HUES64 (cell line): Measurements from ENCODE around the gene PTPRD.

Experiments
- H3K27ac ChIP-seq: 2 replicates; pipeline ENCODE4 v1.7.0; 2013; ENCODE audit warnings: low read depth, low read length, inconsistent platforms
- H3K27me3 ChIP-seq: 2 replicates; pipeline ENCODE4 v1.6.1; 2013; ENCODE audit warnings: mild to moderate bottlenecking, low read length; ENCODE audit not compliant: insufficient read depth
- H3K36me3 ChIP-seq: 2 replicates; pipeline ENCODE4 v1.6.1; 2013; ENCODE audit warnings: mild to moderate bottlenecking, low read length; ENCODE audit not compliant: insufficient read depth
- H3K4me1 ChIP-seq: 2 replicates; pipeline ENCODE4 v1.6.1; 2013; ENCODE audit warnings: mild to moderate bottlenecking, low read length, moderate library complexity; ENCODE audit not compliant: insufficient read depth
- H3K4me3 ChIP-seq: 2 replicates; pipeline ENCODE4 v1.5.1; 2013; ENCODE audit warnings: mild to moderate bottlenecking, low read length, moderate library complexity
- H3K9ac ChIP-seq: 2 replicates; pipeline ENCODE4 v1.6.1; 2013; ENCODE audit warnings: mild to moderate bottlenecking, low read depth, low read length
- H3K9me3 ChIP-seq: 2 replicates; pipeline ENCODE4 v1.6.1; 2013; ENCODE audit warnings: low read depth, low read length; ENCODE audit not compliant: insufficient read depth
- WGBS: fragments of 150-250, 120-280 bp; methylation state at CpG from one replicate; pipeline ENCODE4 v1.1.7; 2013; ENCODE audit warnings: missing lambda C conversion rate; 5-methylcytosine and 5-hydroxymethylcytosine counted together

The PTPRD gene

GRCh38 chr9:9223175-9223574 is 1389.6 kb downstream of the PTPRD start:
- Histone ChIP-seq H3K27ac (no peak overlapping the region), H3K9ac (no peak overlapping the region), H3K4me3 (no peak overlapping the region), H3K27me3 (no peaks in the 10 kb centered on the region), H3K4me1 (no peaks in the 10 kb centered on the region), H3K36me3 (no peaks in the 10 kb centered on the region), H3K9me3 (no peaks in the 10 kb centered on the region)

GRCh38 chr9:9222730-9223129 is 1390.1 kb downstream of the PTPRD start:
- H3K9ac ChIP-seq = no peak overlapping the region
- H3K27me3 ChIP-seq = no peaks in the 10 kb centered on the region
- no peaks in the 10 kb centered on the region for H3K9me3 ChIP-seq
- WGBS = no CpG with 5 or more reads among the region's 1 CpG
- no peaks in the 10 kb centered on the region for H3K4me1 ChIP-seq
- no peaks in the 10 kb centered on the region for H3K36me3 ChIP-seq
- no peak overlapping the region for H3K27ac ChIP-seq
- no peak overlapping the region for H3K4me3 ChIP-seq

GRCh38 chr9:9216934-9217333 is 1395.9 kb downstream of the PTPRD start:
- Histone ChIP-seq H3K27ac (no peak overlapping the region), H3K36me3 (no peaks in the 10 kb centered on the region), H3K9me3 (no peaks in the 10 kb centered on the region), H3K4me1 (peaks cover 10% of the 10 kb centered on the region), H3K27me3 (no peaks in the 10 kb centered on the region), H3K9ac (no peak overlapping the region), H3K4me3 (no peak overlapping the region)
- no CpG with 5 or more reads among the region's 2 CpGs for WGBS

GRCh38 chr9:9215050-9215449 is 1397.8 kb downstream of the PTPRD start:
- WGBS = 88% methylated on average over 2 of the region's 2 CpGs
- Histone ChIP-seq H3K27ac (no peak overlapping the region), H3K4me1 (peaks cover 10% of the 10 kb centered on the region), H3K4me3 (no peak overlapping the region), H3K9ac (no peak overlapping the region), H3K9me3 (no peaks in the 10 kb centered on the region), H3K27me3 (no peaks in the 10 kb centered on the region), H3K36me3 (no peaks in the 10 kb centered on the region)

GRCh38 chr9:9214066-9214465 is 1398.7 kb downstream of the PTPRD start:
- Histone ChIP-seq H3K4me3 (no peak overlapping the region), H3K4me1 (peaks cover 10% of the 10 kb centered on the region), H3K9me3 (no peaks in the 10 kb centered on the region), H3K27ac (no peak overlapping the region), H3K36me3 (no peaks in the 10 kb centered on the region), H3K9ac (no peak overlapping the region), H3K27me3 (no peaks in the 10 kb centered on the region)
- 87% methylated on average over 6 of the region's 6 CpGs for WGBS

GRCh38 chr9:9212963-9213362 is 1399.8 kb downstream of the PTPRD start:
- H3K36me3 ChIP-seq = no peaks in the 10 kb centered on the region
- H3K27ac ChIP-seq = no peak overlapping the region
- H3K4me1 ChIP-seq = peaks cover 10% of the 10 kb centered on the region
- WGBS = 93% methylated on average over 3 of the region's 3 CpGs
- H3K9ac ChIP-seq = no peak overlapping the region
- H3K9me3 ChIP-seq = no peaks in the 10 kb centered on the region
- H3K27me3 ChIP-seq = no peaks in the 10 kb centered on the region
- no peak overlapping the region for H3K4me3 ChIP-seq

- no peak overlapping the region for H3K4me3 ChIP-seq
- H3K27ac ChIP-seq = no peak overlapping the region
- H3K9ac ChIP-seq = no peak overlapping the region
- no peaks in the 10 kb centered on the region for H3K9me3 ChIP-seq
- no CpG with 5 or more reads among the region's 1 CpG for WGBS
- H3K36me3 ChIP-seq = no peaks in the 10 kb centered on the region
- no peaks in the 10 kb centered on the region for H3K27me3 ChIP-seq
- H3K4me1 ChIP-seq = no peaks in the 10 kb centered on the region
Observed at GRCh38 chr9:9202276-9202675, 1410.5 kb downstream of the PTPRD start.

GRCh38 chr9:9186086-9186485 is 1426.7 kb downstream of the PTPRD start:
- H3K36me3 ChIP-seq = no peaks in the 10 kb centered on the region
- H3K4me1 ChIP-seq = no peaks in the 10 kb centered on the region
- H3K9ac ChIP-seq = no peak overlapping the region
- 47% methylated on average over 1 of the region's 1 CpG for WGBS
- H3K4me3 ChIP-seq = no peak overlapping the region
- no peaks in the 10 kb centered on the region for H3K27me3 ChIP-seq
- no peaks in the 10 kb centered on the region for H3K9me3 ChIP-seq
- no peak overlapping the region for H3K27ac ChIP-seq

- WGBS = 96% methylated on average over 1 of the region's 2 CpGs
- H3K27me3 ChIP-seq = no peaks in the 10 kb centered on the region
Observed at GRCh38 chr9:9182431-9182830, 1430.4 kb downstream of the PTPRD start.

GRCh38 chr9:9177081-9177480 is 1435.7 kb downstream of the PTPRD start:
- H3K36me3 ChIP-seq = no peaks in the 10 kb centered on the region
- WGBS = no CpG with 5 or more reads among the region's 1 CpG
- no peaks in the 10 kb centered on the region for H3K9me3 ChIP-seq
- 0 out of 2 replicates have a peak, but pooled peaks cover 4% of the 10 kb centered on the region for H3K4me1 ChIP-seq
- H3K27me3 ChIP-seq = no peaks in the 10 kb centered on the region
- no peak overlapping the region for H3K9ac ChIP-seq
- no peak overlapping the region for H3K27ac ChIP-seq
- H3K4me3 ChIP-seq = no peak overlapping the region

More at GRCh38 chr9:9182431-9182830, 1430.4 kb downstream of the PTPRD start:
- H3K27ac ChIP-seq = no peak overlapping the region
- no peak overlapping the region for H3K9ac ChIP-seq
- no peak overlapping the region for H3K4me3 ChIP-seq
- H3K9me3 ChIP-seq = no peaks in the 10 kb centered on the region
- H3K4me1 ChIP-seq = 0 out of 2 replicates have a peak, but pooled peaks cover 4% of the 10 kb centered on the region
- H3K36me3 ChIP-seq = no peaks in the 10 kb centered on the region

GRCh38 chr9:9174358-9174757 is 1438.4 kb downstream of the PTPRD start:
- no peaks in the 10 kb centered on the region for H3K36me3 ChIP-seq
- H3K27ac ChIP-seq = no peak overlapping the region
- H3K9ac ChIP-seq = no peak overlapping the region
- H3K4me3 ChIP-seq = no peak overlapping the region
- 0 out of 2 replicates have a peak, but pooled peaks cover 4% of the 10 kb centered on the region for H3K4me1 ChIP-seq
- H3K9me3 ChIP-seq = no peaks in the 10 kb centered on the region
- H3K27me3 ChIP-seq = no peaks in the 10 kb centered on the region

- WGBS = 95% methylated on average over 1 of the region's 1 CpG
- Histone ChIP-seq H3K9me3 (no peaks in the 10 kb centered on the region), H3K4me3 (no peak overlapping the region)
Observed at GRCh38 chr9:9173264-9173663, 1439.5 kb downstream of the PTPRD start.

More at GRCh38 chr9:9173264-9173663, 1439.5 kb downstream of the PTPRD start:
- no peaks in the 10 kb centered on the region for H3K36me3 ChIP-seq
- H3K4me1 ChIP-seq = no peaks in the 10 kb centered on the region
- H3K27ac ChIP-seq = no peak overlapping the region
- H3K9ac ChIP-seq = no peak overlapping the region
- H3K27me3 ChIP-seq = no peaks in the 10 kb centered on the region
